GM11168 (cell line): Measurements from ENCODE around the gene CCND1.

Experiments used
- in situ Hi-C: fragments of 300-500 bp; cut with MboI; formaldehyde crosslinking; loops from one replicate; pipeline ENCODE4 v1.12.0; 2022; ENCODE audit warnings: low sequenced_read_pairs; ENCODE audit not compliant: unreplicated experiment

CCND1 gene

DNA sequence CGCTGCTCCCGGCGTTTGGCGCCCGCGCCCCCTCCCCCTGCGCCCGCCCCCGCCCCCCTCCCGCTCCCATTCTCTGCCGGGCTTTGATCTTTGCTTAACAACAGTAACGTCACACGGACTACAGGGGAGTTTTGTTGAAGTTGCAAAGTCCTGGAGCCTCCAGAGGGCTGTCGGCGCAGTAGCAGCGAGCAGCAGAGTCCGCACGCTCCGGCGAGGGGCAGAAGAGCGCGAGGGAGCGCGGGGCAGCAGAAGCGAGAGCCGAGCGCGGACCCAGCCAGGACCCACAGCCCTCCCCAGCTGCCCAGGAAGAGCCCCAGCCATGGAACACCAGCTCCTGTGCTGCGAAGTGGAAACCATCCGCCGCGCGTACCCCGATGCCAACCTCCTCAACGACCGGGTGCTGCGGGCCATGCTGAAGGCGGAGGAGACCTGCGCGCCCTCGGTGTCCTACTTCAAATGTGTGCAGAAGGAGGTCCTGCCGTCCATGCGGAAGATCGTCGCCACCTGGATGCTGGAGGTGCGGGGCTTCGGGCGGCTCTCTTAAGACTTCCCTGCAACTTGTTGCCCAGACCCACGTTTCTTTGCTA, at the start of gene CCND1:
Gene CCND1 (plus strand): TSS at position 162 of the 587 bp plus-strand sequence. CDS start 158 bp downstream, at position 320.
- in situ Hi-C loops = loop anchor here (5.0 kb wide), 1 partner anchor 524 kb away; no protein-coding TSS in a partner anchor

- in situ Hi-C loops = no loop called here
Measured at GRCh38 chr11:69592986-69593650, 47.8 kb upstream of the CCND1 start.

- in situ Hi-C loops = no loop called here
Measured at GRCh38 chr11:69593851-69594250, 47.1 kb upstream of the CCND1 start.

GRCh38 chr11:69594481-69594880, 46.5 kb upstream of the CCND1 start:
- in situ Hi-C loops = no loop called here

GRCh38 chr11:69595805-69596665, 44.9 kb upstream of the CCND1 start:
- in situ Hi-C loops = no loop called here

- in situ Hi-C loops = no loop called here
Measured at GRCh38 chr11:69598147-69598546, 42.8 kb upstream of the CCND1 start.

DNA sequence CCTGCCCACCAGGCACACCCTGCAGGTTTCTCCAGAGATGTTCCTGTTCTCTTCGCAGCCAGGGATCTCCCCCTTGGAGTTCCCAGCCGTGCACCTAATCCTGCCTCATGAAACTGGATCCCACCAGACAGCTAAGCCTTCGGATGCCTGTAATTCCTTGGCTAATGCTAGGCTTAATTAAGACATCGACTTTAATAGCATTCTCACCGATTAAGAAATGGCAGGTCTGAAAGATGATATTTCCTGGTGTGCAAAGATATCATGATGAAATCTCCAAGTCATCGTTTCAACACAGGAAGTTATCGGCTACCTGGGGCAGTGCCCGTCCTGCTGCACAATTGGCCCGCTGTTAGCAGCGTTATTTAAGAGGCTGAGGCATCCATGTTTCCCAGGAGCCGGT, 41.5 kb upstream of the CCND1 start:
- in situ Hi-C loops = no loop called here

DNA sequence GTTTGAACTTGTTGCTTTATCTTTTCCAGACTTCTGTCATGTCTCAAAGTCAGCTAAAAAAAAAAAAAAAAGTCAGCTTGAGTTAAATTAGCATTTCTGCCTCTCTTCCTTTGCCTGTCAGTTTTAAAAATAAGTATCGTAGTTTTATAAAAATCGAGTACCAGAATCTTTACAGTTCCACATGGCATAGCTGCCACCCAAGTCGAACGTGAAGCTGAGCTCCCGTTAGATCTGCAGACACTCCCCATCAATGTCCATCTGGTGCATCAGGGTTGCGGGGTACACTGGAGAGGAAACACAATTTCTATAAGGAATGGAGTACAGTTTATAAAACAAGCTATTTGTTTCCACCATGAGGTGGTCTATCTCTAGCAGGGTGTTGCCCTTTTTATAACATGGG, 41.0 kb upstream of the CCND1 start:
- in situ Hi-C loops = no loop called here

DNA sequence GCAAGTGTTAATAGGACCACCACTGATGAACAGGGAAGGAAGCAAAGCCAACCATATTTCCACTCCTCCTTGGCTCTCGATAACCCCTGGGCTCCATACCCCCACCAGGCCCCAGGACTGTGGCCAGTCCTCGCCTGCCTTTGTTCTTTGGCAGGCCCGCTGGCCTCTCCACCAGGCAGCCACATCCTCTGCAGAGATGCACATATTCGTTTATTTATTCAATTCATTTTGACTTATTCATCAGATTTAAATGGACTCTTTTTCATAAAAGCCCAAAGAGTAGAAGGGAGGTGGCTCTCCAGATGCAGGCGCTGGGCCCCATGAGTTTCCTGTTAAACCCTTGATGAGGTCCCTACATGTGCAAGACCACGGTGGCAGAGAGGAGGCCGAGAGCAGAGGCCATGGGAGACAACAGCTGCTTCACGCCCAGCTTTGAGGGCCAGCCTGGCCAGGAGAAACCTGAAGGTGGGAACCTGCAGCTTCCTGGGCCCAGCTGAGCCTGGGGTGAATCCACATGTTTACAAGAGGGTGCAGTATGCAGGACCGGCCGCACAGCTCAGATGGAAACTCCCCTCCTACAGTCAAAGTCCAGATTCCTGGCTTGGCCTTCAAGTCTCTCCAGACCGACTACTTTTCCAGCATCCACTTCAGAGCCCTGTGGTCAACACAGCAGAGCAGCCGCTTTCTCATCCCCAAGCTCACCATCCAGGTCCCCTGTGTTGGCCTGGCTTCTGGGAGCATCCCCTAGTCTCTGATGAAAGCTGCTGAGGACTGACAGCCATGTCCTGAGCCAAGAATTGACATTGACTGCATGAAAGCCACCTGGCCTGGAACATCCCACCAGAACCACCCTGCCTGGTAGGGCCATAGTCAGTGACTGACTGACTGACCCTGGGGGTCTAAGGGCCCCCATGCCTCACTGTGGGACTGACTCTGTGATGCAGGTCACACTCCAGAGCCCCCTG, 39.7 kb upstream of the CCND1 start:
- in situ Hi-C loops = no loop called here

DNA sequence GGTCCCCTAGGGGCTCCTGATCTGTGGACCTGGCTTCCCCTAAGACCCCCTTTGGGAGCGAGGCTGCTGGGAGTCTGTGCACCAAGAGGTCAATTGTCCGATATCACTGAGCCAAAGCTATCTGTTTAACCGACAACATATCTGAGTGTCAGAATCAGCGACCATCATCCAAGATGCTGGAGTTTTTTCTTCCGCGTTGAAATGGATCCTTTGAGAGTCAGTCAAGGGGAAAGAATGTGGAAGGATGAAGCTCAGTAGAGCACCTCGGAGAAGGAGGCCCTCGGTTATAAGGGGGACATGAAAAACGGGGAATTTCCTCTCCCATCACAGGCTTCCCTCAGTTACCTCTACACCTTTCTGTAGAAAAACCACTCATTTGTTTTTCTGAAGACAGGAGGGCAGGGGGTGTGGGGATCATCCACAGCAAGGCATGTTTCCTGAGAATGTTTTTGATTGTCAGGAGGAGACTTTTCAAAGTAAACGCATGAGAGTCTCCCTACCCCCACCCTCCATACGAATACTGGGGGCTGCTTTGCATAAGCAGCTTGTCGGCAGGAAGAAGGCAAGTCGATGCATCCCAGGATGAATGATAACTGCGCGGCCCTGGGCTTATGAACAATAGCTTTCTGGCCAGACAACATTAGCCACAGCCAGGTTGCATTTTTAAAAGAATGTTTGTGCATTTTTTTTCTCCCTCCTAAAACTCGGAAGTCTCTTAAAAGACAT, 37.7 kb upstream of the CCND1 start:
- in situ Hi-C loops = no loop called here

DNA sequence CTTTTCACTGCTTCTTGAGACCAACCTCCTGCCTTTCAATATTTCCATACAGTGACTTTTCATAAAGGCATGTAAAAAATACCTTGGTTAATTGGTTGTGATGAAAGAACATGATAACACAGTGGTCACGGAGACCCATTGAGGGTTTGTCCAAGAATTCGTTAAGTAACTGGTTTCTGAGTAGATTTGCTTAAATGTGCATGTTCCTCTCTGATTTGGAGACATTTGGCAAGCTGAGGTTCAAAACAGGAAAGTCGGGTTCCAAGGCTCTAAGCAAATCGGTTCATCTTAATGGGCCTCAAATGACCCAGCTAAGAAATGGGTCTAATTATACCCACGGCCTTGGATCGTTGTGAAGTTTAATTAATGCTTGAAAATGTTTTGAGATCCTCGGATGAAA, 36.9 kb upstream of the CCND1 start:
- in situ Hi-C loops = no loop called here

- in situ Hi-C loops = no loop called here
Measured at GRCh38 chr11:69605737-69606526, 35.0 kb upstream of the CCND1 start.

DNA sequence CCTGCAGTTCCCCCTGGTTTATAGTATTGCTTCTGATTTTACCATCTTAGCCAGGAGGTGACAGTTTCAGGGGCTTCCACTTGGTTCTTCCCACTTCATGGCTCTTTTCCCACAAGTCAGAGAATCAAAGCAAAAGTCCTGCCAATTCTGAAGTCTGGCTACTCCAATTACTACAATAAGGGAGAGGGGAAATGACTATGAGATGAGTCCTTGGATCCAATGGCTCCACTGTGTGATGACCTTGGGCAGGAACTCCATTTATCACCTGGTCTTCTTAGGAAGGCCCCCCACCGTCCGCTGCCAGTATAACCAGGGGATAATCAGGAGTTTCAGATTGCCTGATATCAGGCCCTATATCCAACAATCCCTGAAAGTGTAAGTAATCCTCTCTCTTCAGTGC, 31.6 kb upstream of the CCND1 start:
- in situ Hi-C loops = no loop called here

DNA sequence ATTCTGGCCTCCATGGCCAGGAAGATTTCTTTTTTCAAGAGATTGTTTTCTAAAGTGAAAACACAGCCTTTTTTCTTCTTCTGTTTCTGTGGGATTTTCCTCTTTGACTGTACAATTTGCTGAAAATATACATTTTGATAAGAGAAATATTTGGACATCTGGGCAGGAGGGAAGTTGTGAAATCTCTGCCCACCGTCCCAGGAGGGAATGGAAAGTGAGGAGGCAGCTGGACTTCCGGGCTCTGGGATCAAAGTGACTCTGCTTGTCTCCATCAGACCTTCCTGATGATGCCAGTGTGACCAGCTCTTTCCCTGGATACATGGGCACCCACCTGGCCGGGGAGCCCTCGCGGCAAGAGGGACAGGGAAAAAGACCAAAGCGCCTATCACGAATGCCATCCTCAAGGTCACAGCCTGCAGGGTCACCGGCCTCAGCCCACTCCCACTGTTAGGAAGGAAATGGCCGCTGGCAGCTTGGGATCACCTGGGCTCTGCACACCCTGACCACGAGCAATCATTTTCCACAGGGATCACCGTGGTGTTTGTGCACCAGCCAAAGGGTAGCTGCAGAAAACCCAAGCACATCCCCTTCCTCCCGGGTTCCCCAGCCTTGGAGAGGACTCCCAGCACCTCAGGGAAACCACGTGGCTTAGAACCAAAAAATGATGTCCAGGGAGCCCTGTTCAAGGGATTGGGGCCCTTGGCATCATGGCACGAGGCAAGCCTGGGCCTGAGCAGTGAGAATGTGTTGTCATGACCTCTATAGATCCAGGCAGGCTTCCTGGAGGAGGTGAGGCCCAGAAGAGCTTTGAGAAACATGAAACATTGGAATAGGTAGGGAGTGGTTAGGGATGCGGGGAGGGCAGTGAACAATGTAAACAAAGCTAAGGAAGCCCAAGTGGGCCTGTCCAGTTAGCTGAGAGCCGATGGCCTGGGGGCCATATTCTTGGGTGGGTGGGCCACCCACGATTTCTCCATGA, 29.1 kb upstream of the CCND1 start:
- in situ Hi-C loops = no loop called here

DNA sequence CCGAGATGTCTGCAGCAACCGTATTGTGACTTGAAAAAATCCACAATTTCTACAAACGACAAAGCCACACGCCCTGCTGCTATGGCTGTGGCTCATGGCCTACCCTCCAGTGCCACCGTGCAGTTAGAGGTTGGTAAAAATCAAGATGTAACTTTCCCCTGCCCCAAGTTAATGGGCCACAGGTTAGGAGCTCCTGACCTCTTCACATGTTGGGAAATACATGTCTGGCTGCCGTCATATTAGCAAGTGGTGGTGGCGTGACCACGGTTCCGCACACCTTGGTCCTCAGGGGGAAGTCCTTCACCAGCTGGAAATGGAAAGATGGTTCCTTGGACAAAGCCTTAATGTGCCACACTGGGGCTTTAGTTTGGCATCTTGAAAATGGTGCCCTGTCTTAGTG, 27.4 kb upstream of the CCND1 start:
- in situ Hi-C loops = no loop called here

DNA sequence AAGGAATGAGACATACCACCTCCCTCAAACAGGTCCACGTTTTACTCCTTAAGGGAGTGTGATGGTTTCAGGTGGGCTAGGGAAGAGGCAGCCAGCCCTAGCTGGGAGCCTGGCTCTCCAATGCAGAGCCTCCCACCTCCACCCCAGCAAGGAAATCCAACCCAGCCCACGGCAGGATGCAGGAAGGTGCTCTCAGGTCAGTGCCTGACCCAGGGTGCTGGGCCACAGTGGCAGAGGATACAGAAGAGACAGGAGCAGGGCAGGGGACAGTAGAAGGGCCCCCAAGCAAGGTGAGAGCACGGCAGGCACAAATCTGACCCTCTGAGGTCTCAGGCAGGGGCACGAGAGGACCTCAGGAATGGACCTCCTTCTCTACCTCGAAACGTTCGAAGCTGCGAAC, 26.9 kb upstream of the CCND1 start:
- in situ Hi-C loops = no loop called here

DNA sequence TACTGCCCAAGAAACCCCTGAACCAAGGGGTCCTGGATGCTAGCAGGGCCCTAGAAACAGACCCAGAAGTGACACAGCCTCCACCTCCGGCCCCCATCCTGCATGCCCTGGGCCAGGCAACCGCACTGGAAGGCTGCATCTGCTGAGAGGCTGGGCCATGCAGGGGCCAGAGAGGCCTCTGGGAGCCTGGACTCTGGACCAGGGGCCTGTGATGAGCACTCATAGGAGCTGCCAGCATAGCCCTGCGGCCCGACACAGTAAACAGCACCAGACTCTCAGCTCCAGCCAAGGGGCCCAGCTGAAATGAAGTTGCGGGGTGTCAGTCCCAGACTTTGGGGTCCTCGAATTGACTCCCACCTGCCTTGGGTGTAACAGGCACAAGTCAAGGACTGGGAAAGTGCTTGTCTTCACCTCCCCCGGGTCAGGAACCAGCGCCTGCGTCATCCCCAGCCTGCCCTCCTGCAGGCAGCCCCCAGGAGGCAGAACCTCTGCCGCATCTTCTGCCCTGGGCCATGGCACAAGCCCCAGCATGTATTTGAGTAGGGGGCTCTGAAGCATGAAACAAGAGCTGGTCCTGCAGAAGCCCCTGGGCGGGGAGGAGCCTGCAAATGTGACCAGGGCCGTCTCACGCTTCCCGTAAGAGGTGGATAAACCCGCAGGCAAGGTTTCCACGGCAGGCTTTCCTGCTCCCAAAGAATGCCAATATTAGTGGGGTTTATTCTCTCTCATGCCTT, 25.2 kb upstream of the CCND1 start:
- in situ Hi-C loops = no loop called here
